ENCODE measurements around the gene CSTPP1. TPM values are rescaled to one million over a fixed set of nuclear protein-coding genes. Genes with fewer than 3 reads are reported as not detected.
A peak's percentile ranks its signal among the peaks of the same experiment; 100 is the strongest.

CSTPP1 gene
- total RNA-seq, 1 donor from 2014 or later, result 18.0 TPM

- intact Hi-C loops (cut with micrococcal nuclease), result loop anchor here (1.0 kb wide), 1 partner anchor 273 kb away; no protein-coding TSS in a partner anchor
These were observed 225.3 kb downstream of the CSTPP1 start for GRCh38 chr11:47161890-47162289.

GRCh38 chr11:47162426-47162825 is 225.9 kb downstream of the CSTPP1 start:
- Mint-ChIP-seq H3K4me1 (no peaks in the 10 kb centered on the region), H3K4me3 (no peak overlapping the region), H3K27me3 (no peaks in the 10 kb centered on the region), H3K27ac (no peak overlapping the region), H3K9me3 (no peaks in the 10 kb centered on the region), H3K36me3 (ENCODE audit: low read depth) (peaks cover 12% of the 10 kb centered on the region)
- no peak for DNase-seq
- intact Hi-C loops (cut with micrococcal nuclease), result no loop called here

More at GRCh38 chr11:47161890-47162289, 225.3 kb downstream of the CSTPP1 start:
- Mint-ChIP-seq H3K9me3 (no peaks in the 10 kb centered on the region), H3K27me3 (no peaks in the 10 kb centered on the region), H3K27ac (no peak overlapping the region), H3K4me3 (no peak overlapping the region), H3K36me3 (ENCODE audit: low read depth) (peaks cover 12% of the 10 kb centered on the region), H3K4me1 (no peaks in the 10 kb centered on the region)
- DNase-seq, result no peak

DNA sequence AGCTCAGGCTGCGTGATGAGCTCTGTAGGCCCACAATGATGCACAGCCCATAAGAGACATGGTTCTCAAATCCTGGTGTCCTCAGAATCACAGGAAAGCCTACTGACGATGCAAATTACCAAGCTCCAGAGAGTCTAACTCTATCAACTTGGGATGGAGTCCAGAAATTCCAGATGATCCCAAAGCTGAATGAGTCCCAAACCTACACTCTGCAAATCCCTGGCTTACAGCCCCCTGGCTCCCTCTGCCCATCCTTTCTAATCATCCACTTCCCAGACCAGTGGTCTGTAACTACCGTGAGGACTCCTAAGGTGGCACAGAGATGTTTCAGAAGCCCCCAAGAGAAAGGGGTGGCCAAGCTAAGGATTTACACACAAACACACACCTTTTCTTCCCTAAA is 226.6 kb downstream of the CSTPP1 start:
- Mint-ChIP-seq H3K27me3 (no peaks in the 10 kb centered on the region), H3K9me3 (no peaks in the 10 kb centered on the region), H3K4me3 (no peak overlapping the region), H3K27ac (no peak overlapping the region), H3K4me1 (no peaks in the 10 kb centered on the region), H3K36me3 (ENCODE audit: low read depth) (peaks cover 17% of the 10 kb centered on the region)
- DNase-seq, result no peak
- intact Hi-C loops (cut with micrococcal nuclease), result no loop called here

GRCh38 chr11:47163898-47164297 is 227.3 kb downstream of the CSTPP1 start:
- Mint-ChIP-seq H3K27ac (no peak overlapping the region), H3K9me3 (no peaks in the 10 kb centered on the region), H3K4me3 (no peak overlapping the region), H3K27me3 (no peaks in the 10 kb centered on the region), H3K4me1 (no peaks in the 10 kb centered on the region), H3K36me3 (ENCODE audit: low read depth) (peaks cover 21% of the 10 kb centered on the region)
- intact Hi-C loops (cut with micrococcal nuclease), result no loop called here
- DNase-seq, result no peak

- no peak for DNase-seq
- H3K9me3 Mint-ChIP-seq, result no peaks in the 10 kb centered on the region
- no peak overlapping the region for H3K27ac Mint-ChIP-seq
- H3K36me3 Mint-ChIP-seq (ENCODE audit: low read depth), result peaks cover 21% of the 10 kb centered on the region
- H3K4me1 Mint-ChIP-seq, result no peaks in the 10 kb centered on the region
- no peak overlapping the region for H3K4me3 Mint-ChIP-seq
- intact Hi-C loops (cut with micrococcal nuclease), result no loop called here
- H3K27me3 Mint-ChIP-seq, result no peaks in the 10 kb centered on the region
These were observed 227.8 kb downstream of the CSTPP1 start for GRCh38 chr11:47164321-47164720.

GRCh38 chr11:47165253-47165840 is 228.8 kb downstream of the CSTPP1 start:
- Mint-ChIP-seq H3K9me3 (no peaks in the 10 kb centered on the region), H3K27me3 (no peaks in the 10 kb centered on the region), H3K4me3 (no peak overlapping the region), H3K27ac (no peak overlapping the region), H3K36me3 (ENCODE audit: low read depth) (peaks cover 21% of the 10 kb centered on the region), H3K4me1 (no peaks in the 10 kb centered on the region)
- intact Hi-C loops (cut with micrococcal nuclease), result no loop called here
- DNase-seq, result no peak

DNA sequence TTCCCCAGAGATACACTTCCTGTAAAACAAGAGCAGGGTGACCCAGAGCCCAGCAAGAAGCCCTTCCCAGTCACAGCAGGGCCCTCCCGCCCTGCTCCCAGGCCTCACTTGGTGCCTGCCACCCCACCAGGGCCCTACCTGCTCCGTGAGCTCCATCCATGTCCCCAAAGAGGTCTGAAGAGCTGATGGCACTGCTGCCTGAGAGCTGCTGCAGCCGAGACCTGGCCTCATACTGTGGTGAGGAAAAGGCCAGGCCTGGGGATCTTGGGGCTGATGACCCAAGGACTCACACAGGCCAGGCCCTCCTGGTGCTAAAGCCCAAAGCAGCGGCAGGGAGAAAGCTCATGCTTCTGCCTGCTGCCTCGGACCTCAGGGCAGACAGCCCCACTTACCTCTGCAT is 229.8 kb downstream of the CSTPP1 start:
- intact Hi-C loops (cut with micrococcal nuclease), result no loop called here
- peaks cover 3% of the 10 kb centered on the region for H3K4me1 Mint-ChIP-seq
- no peak overlapping the region for H3K4me3 Mint-ChIP-seq
- H3K27ac Mint-ChIP-seq, result no peak overlapping the region
- no peaks in the 10 kb centered on the region for H3K9me3 Mint-ChIP-seq
- peaks cover 27% of the 10 kb centered on the region for H3K36me3 Mint-ChIP-seq (ENCODE audit: low read depth)
- no peak for DNase-seq
- H3K27me3 Mint-ChIP-seq, result no peaks in the 10 kb centered on the region

GRCh38 chr11:47171061-47171838 is 234.7 kb downstream of the CSTPP1 start:
- peaks cover 20% of the 10 kb centered on the region for H3K4me1 Mint-ChIP-seq
- no peak overlapping the region for H3K4me3 Mint-ChIP-seq
- no peak overlapping the region for H3K27ac Mint-ChIP-seq
- DNase-seq, result no peak
- no peaks in the 10 kb centered on the region for H3K9me3 Mint-ChIP-seq
- intact Hi-C loops (cut with micrococcal nuclease), result no loop called here
- peaks cover 35% of the 10 kb centered on the region for H3K36me3 Mint-ChIP-seq (ENCODE audit: low read depth)
- no peaks in the 10 kb centered on the region for H3K27me3 Mint-ChIP-seq

DNA sequence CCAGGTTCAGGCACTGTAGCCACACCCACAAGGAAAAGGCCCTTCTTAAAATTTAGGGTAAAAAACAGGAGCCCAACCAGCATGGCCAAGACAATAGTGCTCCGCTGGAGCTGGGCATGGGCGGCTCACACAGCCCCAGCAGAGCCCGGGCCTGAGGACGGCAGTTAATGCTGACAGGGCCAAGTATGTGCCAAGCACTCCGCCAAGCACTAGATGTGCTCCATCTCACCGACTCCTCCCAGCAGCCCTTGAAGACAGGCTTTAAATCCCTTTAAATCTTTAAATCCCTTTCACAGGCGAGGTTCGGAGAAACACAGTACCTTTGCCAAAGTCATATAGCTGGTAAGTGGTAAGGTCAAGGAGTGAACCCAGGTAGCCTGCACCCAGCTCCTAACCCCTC is 235.3 kb downstream of the CSTPP1 start:
- intact Hi-C loops (cut with micrococcal nuclease), result no loop called here
- Mint-ChIP-seq H3K27me3 (no peaks in the 10 kb centered on the region), H3K4me3 (no peak overlapping the region), H3K36me3 (ENCODE audit: low read depth) (peaks cover 38% of the 10 kb centered on the region), H3K27ac (no peak overlapping the region), H3K9me3 (no peaks in the 10 kb centered on the region), H3K4me1 (peaks cover 20% of the 10 kb centered on the region)
- DNase-seq, result no peak

GRCh38 chr11:47172740-47173336 is 236.3 kb downstream of the CSTPP1 start:
- no peak for DNase-seq
- intact Hi-C loops (cut with micrococcal nuclease), result no loop called here
- no peaks in the 10 kb centered on the region for H3K9me3 Mint-ChIP-seq
- no peak overlapping the region for H3K4me3 Mint-ChIP-seq
- H3K27me3 Mint-ChIP-seq, result no peaks in the 10 kb centered on the region
- H3K36me3 Mint-ChIP-seq (ENCODE audit: low read depth), result peaks cover 36% of the 10 kb centered on the region
- H3K27ac Mint-ChIP-seq, result peak overlapping the region; percentile 45
- H3K4me1 Mint-ChIP-seq, result peaks cover 28% of the 10 kb centered on the region

GRCh38 chr11:47175746-47176327 is 239.3 kb downstream of the CSTPP1 start:
- H3K4me3 Mint-ChIP-seq, result peak overlapping the region; percentile 92
- H3K27me3 Mint-ChIP-seq, result no peaks in the 10 kb centered on the region
- intact Hi-C loops (cut with micrococcal nuclease), result loop anchor here (1.0 to 2.0 kb wide), 2 partner anchors 250 to 475 kb away; partner anchors contain the start of genes ARHGAP1, PSMC3 and ZNF408
- peaks cover 26% of the 10 kb centered on the region for H3K36me3 Mint-ChIP-seq (ENCODE audit: low read depth)
- H3K4me1 Mint-ChIP-seq, result peaks cover 33% of the 10 kb centered on the region
- no peak for DNase-seq
- H3K27ac Mint-ChIP-seq, result peak overlapping the region; percentile 99
- H3K9me3 Mint-ChIP-seq, result no peaks in the 10 kb centered on the region

- H3K27me3 Mint-ChIP-seq, result no peaks in the 10 kb centered on the region
- peaks cover 32% of the 10 kb centered on the region for H3K4me1 Mint-ChIP-seq
- H3K4me3 Mint-ChIP-seq, result peak within 1 kb of the TSS; percentile 92
- DNase-seq, result peak; percentile 99
- peaks cover 20% of the 10 kb centered on the region for H3K36me3 Mint-ChIP-seq (ENCODE audit: low read depth)
- peak within 1 kb of the TSS; percentile 99 for H3K27ac Mint-ChIP-seq
- no peaks in the 10 kb centered on the region for H3K9me3 Mint-ChIP-seq
- intact Hi-C loops (cut with micrococcal nuclease), result loop anchor here (1.0 to 2.0 kb wide), 9 partner anchors 10 to 476 kb away; partner anchors contain the start of genes ACP2, ARHGAP1, CKAP5 and DDB2
These were observed 240.0 kb downstream of the CSTPP1 start, which contains the start of gene ARFGAP2 for GRCh38 chr11:47176328-47177228. ARFGAP2 (minus strand) TSS chr11:47176879; CDS start chr11:47176853, 26 bp downstream.

All from activated CD4-positive, alpha-beta T cell treated with anti-CD3 and anti-CD28 coated beads, Interleukin-2, amount 10 ng/mL, durations not matched to agents 24 days and 14 days (primary cell).